GM18867 (cell line): ENCODE measurements around the gene TAF7.
"Not testable (repeated sequence)": the region's sequence is repeated elsewhere in the genome, so short reads cannot be mapped to it uniquely, and the experiment has no call there.

Experiments
- ATAC-seq: cut with Tn5 transposase; IDR thresholded peaks from one replicate; pipeline ENCODE4 v1.9.1; 2021; ENCODE audit warnings: mild to moderate bottlenecking, moderate library complexity; ENCODE audit not compliant: unreplicated experiment

The TAF7 gene

DNA sequence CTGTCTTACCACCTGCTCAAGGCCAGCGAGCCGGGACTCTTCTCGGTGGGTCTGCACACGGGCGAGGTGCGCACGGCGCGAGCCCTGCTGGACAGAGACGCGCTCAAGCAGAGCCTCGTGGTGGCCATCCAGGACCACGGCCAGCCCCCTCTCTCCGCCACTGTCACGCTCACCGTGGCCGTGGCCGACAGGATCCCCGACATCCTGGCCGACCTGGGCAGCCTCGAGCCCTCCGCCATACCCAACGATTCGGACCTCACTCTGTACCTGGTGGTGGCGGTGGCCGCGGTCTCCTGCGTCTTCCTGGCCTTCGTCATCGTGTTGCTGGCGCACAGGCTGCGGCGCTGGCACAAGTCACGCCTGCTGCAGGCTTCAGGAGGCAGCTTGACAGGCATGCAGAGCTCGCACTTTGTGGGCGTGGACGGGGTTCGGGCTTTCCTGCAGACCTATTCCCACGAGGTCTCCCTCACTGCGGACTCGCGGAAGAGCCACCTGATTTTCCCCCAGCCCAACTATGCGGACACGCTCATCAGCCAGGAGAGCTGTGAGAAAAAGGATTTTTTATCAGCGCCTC is 20.3 kb upstream of the TAF7 start:
- not testable (repeated sequence) for ATAC-seq

DNA sequence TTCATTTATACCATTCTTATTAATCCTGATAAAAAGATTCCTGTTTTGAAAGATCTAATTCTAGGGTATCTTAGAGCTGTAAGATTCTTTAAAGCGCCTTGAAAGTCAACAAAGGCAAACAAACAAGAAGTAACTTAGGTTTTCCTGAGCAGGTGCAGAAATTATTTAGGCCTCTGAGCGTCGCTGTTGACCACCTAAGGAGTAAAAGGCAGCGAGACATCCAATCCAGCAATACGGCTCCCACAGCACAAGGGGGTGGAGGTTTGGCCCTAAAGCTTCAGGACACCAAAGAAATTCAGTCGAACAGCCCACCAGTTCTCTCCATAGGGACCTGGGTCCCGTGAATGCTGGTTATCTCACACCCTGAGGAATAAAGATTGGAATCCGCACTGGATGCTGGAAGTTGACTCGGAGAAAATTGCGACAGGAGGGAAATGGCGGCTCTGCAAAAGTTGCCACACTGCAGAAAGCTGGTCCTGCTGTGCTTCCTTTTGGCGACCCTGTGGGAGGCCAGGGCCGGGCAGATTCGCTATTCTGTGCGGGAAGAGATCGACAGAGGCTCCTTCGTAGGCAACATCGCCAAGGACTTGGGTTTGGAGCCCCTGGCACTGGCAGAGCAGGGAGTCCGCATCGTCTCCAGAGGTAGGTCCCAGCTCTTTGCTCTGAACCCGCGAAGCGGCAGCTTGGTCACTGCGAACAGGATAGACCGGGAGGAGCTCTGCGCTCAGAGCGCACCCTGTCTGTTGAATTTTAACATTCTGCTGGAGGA is 18.1 kb upstream of the TAF7 start, which contains the start of gene PCDHGA2:
Gene PCDHGA2, plus strand, starts transcription at position 223 of the 769 bp plus-strand sequence.
- ATAC-seq: no peak

DNA sequence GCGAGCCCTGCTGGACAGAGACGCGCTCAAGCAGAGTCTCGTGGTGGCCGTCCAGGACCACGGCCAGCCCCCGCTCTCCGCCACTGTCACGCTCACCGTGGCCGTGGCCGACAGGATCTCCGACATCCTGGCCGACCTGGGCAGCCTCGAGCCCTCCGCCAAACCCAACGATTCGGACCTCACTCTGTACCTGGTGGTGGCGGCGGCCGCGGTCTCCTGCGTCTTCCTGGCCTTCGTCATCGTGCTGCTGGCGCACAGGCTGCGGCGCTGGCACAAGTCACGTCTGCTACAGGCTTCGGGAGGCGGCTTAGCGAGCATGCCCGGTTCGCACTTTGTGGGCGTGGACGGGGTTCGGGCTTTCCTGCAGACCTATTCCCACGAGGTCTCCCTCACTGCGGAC is 12.0 kb upstream of the TAF7 start:
- not testable (repeated sequence) for ATAC-seq

DNA sequence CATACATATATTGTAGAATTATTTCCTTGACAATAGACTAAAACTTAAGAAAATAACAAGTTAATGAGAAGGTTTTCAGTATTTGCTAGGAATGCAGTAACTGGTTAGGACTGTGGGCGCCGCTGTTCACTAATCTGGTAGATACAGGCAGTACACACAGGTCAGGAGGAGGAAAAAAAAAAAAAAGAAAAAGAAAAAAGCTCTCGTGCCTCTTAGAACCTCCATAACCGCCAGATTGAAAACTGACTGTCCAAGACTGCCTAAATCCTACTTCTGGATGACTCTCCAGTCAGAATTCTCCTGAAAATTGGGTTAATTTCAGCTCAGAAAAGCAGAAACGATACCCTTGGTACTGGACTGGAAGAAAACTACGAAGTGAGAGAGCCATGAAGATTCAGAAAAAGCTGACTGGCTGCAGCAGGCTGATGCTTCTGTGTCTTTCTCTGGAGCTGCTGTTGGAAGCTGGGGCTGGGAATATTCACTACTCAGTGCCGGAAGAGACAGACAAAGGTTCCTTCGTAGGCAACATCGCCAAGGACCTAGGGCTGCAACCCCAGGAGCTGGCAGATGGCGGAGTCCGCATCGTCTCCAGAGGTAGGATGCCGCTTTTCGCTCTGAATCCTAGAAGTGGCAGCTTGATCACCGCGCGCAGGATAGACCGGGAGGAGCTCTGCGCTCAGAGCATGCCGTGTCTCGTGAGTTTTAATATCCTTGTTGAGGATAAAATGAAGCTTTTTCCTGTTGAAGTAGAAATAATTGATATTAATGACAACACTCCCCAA is 9.9 kb upstream of the TAF7 start, which contains the start of gene PCDHGA1:
Gene PCDHGA1, plus strand, starts transcription at position 216 of the 782 bp plus-strand sequence.
- peak; percentile 42 for ATAC-seq

DNA sequence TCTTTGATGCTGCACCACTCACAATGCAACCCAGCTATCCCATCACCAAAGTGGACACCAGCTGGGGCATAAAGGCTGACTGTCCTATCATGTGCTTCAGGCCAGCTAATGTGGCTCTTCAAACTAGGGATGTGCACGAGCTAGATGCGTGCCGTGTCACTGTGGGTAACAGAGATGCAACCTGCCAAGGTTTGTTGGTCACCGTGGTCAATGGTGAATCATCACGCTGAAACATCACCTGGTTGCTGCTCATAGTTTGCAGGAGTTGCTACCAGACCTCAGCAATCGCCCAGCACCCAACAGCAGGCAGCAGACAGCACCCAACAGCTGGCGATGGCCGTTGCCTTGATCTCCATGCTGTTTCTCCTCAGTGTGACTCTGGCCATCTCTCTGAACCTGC is 7.6 kb upstream of the TAF7 start:
- no peak for ATAC-seq

DNA sequence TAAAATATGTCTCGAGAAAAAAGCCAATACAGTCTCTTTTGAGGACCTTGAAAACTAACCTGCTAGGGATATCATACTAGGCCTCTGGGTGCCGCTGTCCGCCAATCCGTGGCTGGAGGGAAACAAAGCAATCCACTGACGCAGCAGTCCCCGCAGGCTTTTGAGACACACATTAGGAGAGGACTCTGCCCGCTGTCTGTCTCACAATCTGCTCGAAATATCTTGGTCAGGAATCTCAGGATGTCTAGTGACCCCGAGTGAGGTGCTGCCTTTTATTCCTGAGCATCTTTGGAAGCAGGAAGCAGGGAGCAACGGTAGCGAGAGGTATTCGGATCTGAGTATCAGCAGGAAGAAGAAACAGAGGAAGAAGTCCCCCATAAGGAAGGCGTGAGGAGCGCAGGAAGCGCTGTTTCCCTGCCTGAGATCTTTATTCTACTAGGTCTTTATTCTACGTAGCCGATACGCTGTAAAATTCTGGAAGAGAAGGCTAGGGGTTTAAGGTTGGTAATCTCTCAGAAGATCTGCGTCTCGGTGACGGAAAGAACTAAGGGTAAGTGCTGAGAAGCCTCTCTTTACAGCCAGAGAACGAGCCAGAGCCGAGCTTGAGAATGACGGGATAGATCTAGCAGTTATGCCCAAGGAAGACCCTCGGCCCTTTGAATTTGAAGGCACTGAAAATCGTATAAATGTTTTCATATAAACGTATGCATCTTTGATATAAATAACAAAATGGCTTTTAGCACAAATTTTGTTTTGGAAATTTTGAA is 5.7 kb upstream of the TAF7 start:
- peak; percentile 84 for ATAC-seq

DNA sequence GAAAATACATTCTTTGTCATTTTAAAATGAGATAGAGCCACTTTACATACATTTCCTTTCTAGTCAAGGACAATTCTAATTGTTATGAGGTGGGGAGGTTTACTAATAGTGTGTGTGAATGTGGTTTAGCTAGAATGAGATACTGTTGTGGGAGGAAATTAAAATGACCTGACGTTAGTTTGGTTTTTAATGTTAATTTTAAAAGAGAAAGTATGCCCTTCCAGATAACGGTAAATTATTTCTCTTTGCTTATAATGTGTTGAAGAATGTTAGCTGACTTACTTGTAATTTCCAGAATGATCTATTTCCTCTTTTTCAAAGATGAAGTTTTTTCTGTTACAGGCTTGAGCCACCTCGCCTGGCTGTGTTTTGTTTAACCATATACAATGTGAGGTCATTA is 1.7 kb upstream of the TAF7 start:
- no peak for ATAC-seq

DNA sequence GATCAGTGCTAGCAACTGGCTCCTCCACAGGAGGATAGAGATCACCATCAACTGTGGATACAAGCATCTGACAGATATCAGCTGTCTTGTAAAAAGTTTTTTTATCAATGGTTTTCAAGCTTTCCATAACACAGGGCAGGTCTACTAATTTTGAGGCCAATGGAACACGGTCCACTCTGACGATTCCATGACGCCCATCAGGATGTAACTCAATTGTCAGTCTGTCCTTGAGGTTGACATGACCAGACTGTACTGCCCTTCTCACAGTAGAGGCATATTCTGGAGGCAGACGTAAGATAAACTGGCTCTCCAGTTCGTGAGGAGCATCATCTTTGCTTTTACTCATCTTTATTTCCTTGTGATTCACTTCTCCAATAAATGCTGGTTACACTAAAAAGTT is 885 bp downstream of the TAF7 start:
- no peak for ATAC-seq

DNA sequence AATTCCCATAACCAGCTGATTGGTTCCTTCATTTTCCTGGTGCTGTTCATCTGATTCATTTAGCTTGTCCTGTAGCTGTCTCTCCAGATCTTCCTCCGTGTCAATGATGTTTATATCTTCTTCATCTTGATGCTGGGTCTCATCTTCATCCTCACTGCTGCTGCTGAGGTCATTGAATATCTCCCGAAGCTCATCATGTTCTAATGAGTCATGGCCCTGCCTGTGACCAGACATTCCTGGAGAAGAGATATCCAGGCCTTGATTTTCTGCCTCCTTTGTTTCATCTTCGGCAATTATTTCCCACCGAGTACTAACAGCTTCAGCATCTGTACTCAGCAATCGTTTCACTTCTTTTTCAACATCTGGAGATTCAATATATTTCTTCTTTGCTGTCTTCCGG is 1.4 kb downstream of the TAF7 start:
- no peak for ATAC-seq

DNA sequence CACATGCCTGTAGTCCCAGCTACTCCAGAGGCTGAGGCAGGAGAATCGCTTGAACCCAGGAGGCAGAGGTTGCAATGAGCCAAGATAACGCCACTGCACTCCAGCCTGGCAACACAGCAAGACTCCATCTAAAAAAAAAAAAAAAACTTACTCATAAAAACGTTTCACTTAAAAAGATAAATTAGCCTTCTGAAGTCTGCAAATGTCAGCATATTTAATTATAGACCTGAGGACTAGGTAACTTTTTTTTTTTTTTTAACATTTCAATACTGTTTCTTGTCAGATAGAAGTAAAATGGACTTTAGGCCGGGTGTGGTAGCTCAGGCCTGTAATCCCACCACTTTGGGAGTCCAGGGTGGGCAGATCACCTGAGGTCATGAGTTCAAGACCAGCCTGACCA is 3.6 kb downstream of the TAF7 start:
- not testable (repeated sequence) for ATAC-seq

DNA sequence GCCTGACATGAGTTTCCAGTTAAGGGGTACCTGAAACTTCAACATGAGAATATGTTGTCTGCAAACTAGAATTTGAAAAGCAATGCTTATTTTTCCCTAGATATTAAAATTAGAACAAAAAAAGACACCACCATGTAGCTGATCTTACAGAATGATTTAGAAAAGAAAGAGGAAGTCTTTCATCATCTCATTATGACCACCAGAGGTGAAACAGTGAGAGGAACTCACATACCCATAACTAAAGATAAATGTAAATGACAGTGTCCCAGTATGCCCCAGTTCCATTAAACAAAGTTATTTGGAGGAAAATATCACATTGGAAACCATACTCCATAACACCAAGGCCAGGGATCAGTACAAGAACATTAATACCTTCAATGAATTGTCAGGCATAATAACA is 6.9 kb downstream of the TAF7 start:
- ATAC-seq: no peak

DNA sequence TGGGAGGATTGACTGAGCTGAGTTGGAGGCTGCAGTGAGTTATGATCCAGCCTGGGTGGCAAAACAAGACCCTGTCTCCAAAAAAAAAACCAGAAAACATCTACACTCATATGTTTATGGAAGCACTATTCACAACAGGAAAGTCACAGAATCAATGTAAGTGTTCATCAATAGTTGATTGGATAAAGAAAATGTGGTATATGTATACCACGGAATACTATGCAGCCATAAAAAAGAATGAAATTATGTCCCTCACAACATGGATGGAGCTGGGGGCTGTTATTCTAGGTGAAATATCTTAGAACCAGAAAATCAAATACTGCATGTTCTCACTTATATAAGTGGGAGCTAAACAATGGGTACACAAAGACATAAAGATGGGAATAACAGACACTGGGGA is 14.0 kb downstream of the TAF7 start:
- no peak for ATAC-seq

DNA sequence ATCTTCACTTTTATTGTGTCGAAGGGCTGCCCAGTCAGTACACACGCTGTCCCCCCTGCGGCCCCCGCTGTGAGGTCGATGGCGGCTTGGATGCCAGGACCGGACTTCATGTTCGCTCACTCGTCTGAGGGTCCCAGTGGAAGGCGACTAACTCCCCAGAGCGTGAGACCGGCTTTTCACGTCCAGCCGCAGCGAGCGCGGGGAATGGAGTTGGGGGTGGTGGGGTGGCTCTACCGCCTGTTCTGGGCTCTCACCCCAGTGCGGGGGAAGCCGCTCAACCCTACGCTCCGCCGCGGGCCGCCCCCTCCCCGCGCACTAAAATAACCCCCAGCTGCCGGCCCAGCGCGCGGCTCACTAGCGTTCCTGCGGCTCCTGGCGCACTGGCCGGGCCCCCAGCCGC is 16.8 kb downstream of the TAF7 start, which contains the start of gene SLC25A2:
Gene SLC25A2, minus strand, starts transcription at position 294 of the 400 bp plus-strand sequence. Its CDS starts 184 bp downstream, at position 110.
- no peak for ATAC-seq

DNA sequence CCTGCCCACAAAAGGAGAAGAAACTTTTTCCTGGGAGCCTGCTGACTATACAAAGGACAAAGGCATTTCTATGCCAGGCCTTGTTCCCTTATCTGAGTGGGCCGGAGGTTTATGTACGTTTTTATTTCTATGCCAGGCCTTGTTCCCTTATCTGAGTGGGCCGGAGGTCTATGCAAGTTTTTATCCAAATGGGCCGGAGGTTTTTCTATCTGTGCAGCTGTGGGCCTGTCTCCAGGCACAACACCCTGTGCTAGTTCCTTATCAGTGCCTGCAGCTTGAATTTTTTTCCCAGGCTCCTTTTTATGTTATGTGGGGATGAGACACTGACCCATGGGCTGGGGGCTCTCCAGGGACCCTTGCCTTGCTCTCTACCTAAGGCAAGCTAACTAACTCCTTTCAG is 22.2 kb downstream of the TAF7 start:
- ATAC-seq: no peak

DNA sequence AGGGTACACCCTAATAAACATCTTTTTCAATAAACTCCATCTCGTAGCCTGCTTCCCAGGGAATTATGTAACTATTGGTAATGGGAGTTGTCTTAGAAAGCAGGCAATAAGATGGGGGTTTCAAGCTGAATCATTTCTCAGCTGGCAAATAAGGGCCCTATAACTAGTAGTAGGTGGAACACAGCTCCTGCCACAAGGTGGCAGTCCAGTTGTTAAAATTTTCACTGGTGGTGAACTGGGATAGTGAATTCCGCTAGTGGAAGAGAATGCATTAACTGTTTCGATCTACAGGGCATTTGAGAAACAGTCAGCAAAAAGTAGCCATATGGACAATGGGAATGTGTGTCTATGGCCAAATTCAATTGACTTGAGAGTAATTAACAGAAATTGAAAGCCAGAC is 47.7 kb downstream of the TAF7 start:
- no peak for ATAC-seq

DNA sequence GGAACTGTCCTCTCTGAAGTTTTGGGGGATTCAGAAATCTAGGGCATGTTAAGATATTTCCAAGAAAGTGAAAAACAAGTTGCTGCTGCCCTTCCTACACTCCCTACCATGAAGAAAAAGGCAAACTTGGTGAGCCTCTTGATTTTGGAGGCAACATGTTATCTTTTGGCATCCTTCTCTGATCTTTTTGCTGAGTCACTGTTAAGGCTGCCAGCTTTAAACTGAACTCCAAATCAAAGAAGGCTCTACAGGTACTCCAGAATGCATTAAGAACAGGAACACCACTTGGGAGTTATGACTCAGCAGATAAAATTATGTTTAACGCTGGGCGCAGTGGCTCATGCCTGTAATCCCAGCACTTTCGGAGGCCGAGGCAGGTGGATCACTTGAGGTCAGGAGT is 51.4 kb downstream of the TAF7 start:
- ATAC-seq: no peak
